NOMO-1 (cell line): ENCODE data around the gene UBE3D.
"Not testable (repeated sequence)": the region's sequence is repeated elsewhere in the genome, so short reads cannot be mapped to it uniquely, and the experiment has no call there.

Experiments
- DNase-seq, 2 experiments: peaks; one replicate each; lab custom pipeline; 2025; ENCODE audit not compliant: unreplicated experiment in 2 of 2; lab: John Stamatoyannopoulos, UW

UBE3D gene

GRCh38 chr6:82980086-82980485, 85.6 kb downstream of the UBE3D start:
- DNase-seq, result no peak

- no peak for DNase-seq
These were observed 86.0 kb downstream of the UBE3D start for GRCh38 chr6:82979657-82980056.

- no peak for DNase-seq
These were observed 87.2 kb downstream of the UBE3D start for GRCh38 chr6:82978362-82978945.

- no peak for DNase-seq
These were observed 89.5 kb downstream of the UBE3D start for GRCh38 chr6:82976179-82976578.

GRCh38 chr6:82971877-82972460, 93.7 kb downstream of the UBE3D start:
- DNase-seq, result no peak

- no peak for DNase-seq
These were observed 94.8 kb downstream of the UBE3D start for GRCh38 chr6:82970839-82971238.

GRCh38 chr6:82968708-82969107, 96.9 kb downstream of the UBE3D start:
- no peak for DNase-seq

GRCh38 chr6:82963191-82963925, 102.3 kb downstream of the UBE3D start:
- no peak for DNase-seq

- no peak for DNase-seq
These were observed 106.2 kb downstream of the UBE3D start for GRCh38 chr6:82959385-82959941.

GRCh38 chr6:82958551-82958950, 107.1 kb downstream of the UBE3D start:
- DNase-seq, result no peak

GRCh38 chr6:82957868-82958245, 107.8 kb downstream of the UBE3D start:
- no peak for DNase-seq

- DNase-seq, result no peak
These were observed 108.3 kb downstream of the UBE3D start for GRCh38 chr6:82957171-82957867.

- DNase-seq, result no peak
These were observed 109.8 kb downstream of the UBE3D start for GRCh38 chr6:82955841-82956240.

- DNase-seq, result no peak
These were observed 110.6 kb downstream of the UBE3D start for GRCh38 chr6:82954937-82955577.

GRCh38 chr6:82954356-82954755, 111.3 kb downstream of the UBE3D start:
- DNase-seq, result no peak

- no peak for DNase-seq
These were observed 111.8 kb downstream of the UBE3D start for GRCh38 chr6:82953871-82954270.

- no peak for DNase-seq
These were observed 113.7 kb downstream of the UBE3D start for GRCh38 chr6:82951935-82952334.

- DNase-seq, result no peak
These were observed 114.3 kb downstream of the UBE3D start for GRCh38 chr6:82951389-82951788.

- DNase-seq, result not testable (repeated sequence)
These were observed 134.7 kb downstream of the UBE3D start for GRCh38 chr6:82930915-82931314.

GRCh38 chr6:82924799-82925535, 140.7 kb downstream of the UBE3D start:
- no peak for DNase-seq
